ENCODE measurements around the gene LRMDA. TPM values are rescaled to one million over a fixed set of nuclear protein-coding genes. Genes with fewer than 3 reads are reported as not detected.
A peak's percentile ranks its signal among the peaks of the same experiment; 100 is the strongest.

LRMDA gene
- total RNA-seq, 4 donors from 2014 or later: 2.2 to 7.8 (median 4.5) TPM

GRCh38 chr10:75426880-75427279 is 4.5 kb upstream of the LRMDA start:
- no peak overlapping the region for H3K4me3 ChIP-seq
- no peak for DNase-seq
- peaks cover 3 to 27% (median 11%) of the 10 kb centered on the region in 4 donors for H3K4me1 ChIP-seq
- no peaks in the 10 kb centered on the region for H3K27me3 ChIP-seq
- intact Hi-C loops (cut with DNase I; ENCODE audit: low total_unique reads) (no loop called here), in situ Hi-C loops (cut with MboI; ENCODE audit: low pct_ligation_motif_present in 1 of 4, low pct_unique_long_range_greater_than_20kb in 1 of 4, low sequenced_read_pairs in 3 of 4) (no loop called here)
- H3K27ac ChIP-seq: no peak overlapping the region
- no peak for TF ChIP-seq CTCF (IDR thresholded peaks at IDR 0.05)
- no peak for TF ChIP-seq POLR2A (IDR thresholded peaks at IDR 0.05)
- no peak for TF ChIP-seq POLR2AphosphoS5 (IDR thresholded peaks at IDR 0.05)
- no peak for TF ChIP-seq EP300 (IDR thresholded peaks at IDR 0.05; ENCODE audit: low read depth)
- H3K36me3 ChIP-seq: no peaks in the 10 kb centered on the region
- H3K9me3 ChIP-seq: no peaks in the 10 kb centered on the region
- WGBS, 2 donors (ENCODE audit: low coverage in 1 of 2): 88 to 90% methylated on average over 1 of the region's 1 CpG

GRCh38 chr10:75427951-75428350 is 3.5 kb upstream of the LRMDA start:
- in situ Hi-C loops (cut with MboI; ENCODE audit: low pct_ligation_motif_present in 1 of 4, low pct_unique_long_range_greater_than_20kb in 1 of 4, low sequenced_read_pairs in 3 of 4) (no loop called here), intact Hi-C loops (cut with DNase I; ENCODE audit: low total_unique reads) (no loop called here)
- no peaks in the 10 kb centered on the region for H3K27me3 ChIP-seq
- 60 to 67% methylated on average over 2 to 3 of the region's 3 CpGs for WGBS, 2 donors (ENCODE audit: low coverage in 1 of 2)
- H3K9me3 ChIP-seq: no peaks in the 10 kb centered on the region
- H3K4me3 ChIP-seq: no peak overlapping the region
- no peak for TF ChIP-seq CTCF (IDR thresholded peaks at IDR 0.05)
- TF ChIP-seq POLR2AphosphoS5 (IDR thresholded peaks at IDR 0.05): no peak
- TF ChIP-seq POLR2A (IDR thresholded peaks at IDR 0.05): no peak
- no peak for TF ChIP-seq EP300 (IDR thresholded peaks at IDR 0.05; ENCODE audit: low read depth)
- H3K27ac ChIP-seq: peak overlapping the region in 2 of 4 donors; percentile 4 to 50
- no peaks in the 10 kb centered on the region for H3K36me3 ChIP-seq
- peaks cover 3 to 34% (median 13%) of the 10 kb centered on the region in 4 donors for H3K4me1 ChIP-seq
- DNase-seq: no peak

- no peaks in the 10 kb centered on the region for H3K27me3 ChIP-seq
- peak overlapping the region in 2 of 4 donors; percentile 4 to 50 for H3K27ac ChIP-seq
- H3K36me3 ChIP-seq: no peaks in the 10 kb centered on the region
- TF ChIP-seq POLR2A (IDR thresholded peaks at IDR 0.05): no peak
- no peak for TF ChIP-seq CTCF (IDR thresholded peaks at IDR 0.05)
- TF ChIP-seq POLR2AphosphoS5 (IDR thresholded peaks at IDR 0.05): no peak
- no peak for TF ChIP-seq EP300 (IDR thresholded peaks at IDR 0.05; ENCODE audit: low read depth)
- H3K4me1 ChIP-seq: peaks cover 3 to 34% (median 13%) of the 10 kb centered on the region in 4 donors
- no peak overlapping the region for H3K4me3 ChIP-seq
- intact Hi-C loops (cut with DNase I; ENCODE audit: low total_unique reads) (no loop called here), in situ Hi-C loops (cut with MboI; ENCODE audit: low pct_ligation_motif_present in 1 of 4, low pct_unique_long_range_greater_than_20kb in 1 of 4, low sequenced_read_pairs in 3 of 4) (no loop called here)
- 72 to 78% methylated on average over 5 to 9 of the region's 9 CpGs for WGBS, 2 donors (ENCODE audit: low coverage in 1 of 2)
- no peak for DNase-seq
- H3K9me3 ChIP-seq: no peaks in the 10 kb centered on the region
Observed at GRCh38 chr10:75428434-75429158, 2.8 kb upstream of the LRMDA start.

GRCh38 chr10:75429159-75429827 is 2.1 kb upstream of the LRMDA start:
- DNase-seq: no peak
- no peaks in the 10 kb centered on the region for H3K9me3 ChIP-seq
- WGBS, 2 donors (ENCODE audit: low coverage in 1 of 2): 53 to 83% methylated on average over 2 to 5 of the region's 5 CpGs
- peaks cover 3 to 34% (median 13%) of the 10 kb centered on the region in 4 donors for H3K4me1 ChIP-seq
- no peak overlapping the region for H3K4me3 ChIP-seq
- no peaks in the 10 kb centered on the region for H3K36me3 ChIP-seq
- in situ Hi-C loops (cut with MboI; ENCODE audit: low pct_ligation_motif_present in 1 of 4, low pct_unique_long_range_greater_than_20kb in 1 of 4, low sequenced_read_pairs in 3 of 4): no loop called here
- no peak for TF ChIP-seq EP300 (IDR thresholded peaks at IDR 0.05; ENCODE audit: low read depth)
- no peak for TF ChIP-seq CTCF (IDR thresholded peaks at IDR 0.05)
- TF ChIP-seq POLR2AphosphoS5 (IDR thresholded peaks at IDR 0.05): no peak
- no peak for TF ChIP-seq POLR2A (IDR thresholded peaks at IDR 0.05)
- H3K27ac ChIP-seq: no peak overlapping the region
- intact Hi-C loops (cut with DNase I; ENCODE audit: low total_unique reads): no loop called here
- H3K27me3 ChIP-seq: no peaks in the 10 kb centered on the region

Measured in transverse colon (tissue), 4 donors.